ENCODE results near the gene NDUFS8. TPM values are rescaled to one million over a fixed set of nuclear protein-coding genes. Genes with fewer than 3 reads are reported as not detected.

NDUFS8 gene
- total and polyA plus RNA-seq, 2 of the 4 experiments (the other 2 are of a cell fraction): 85.9 to 131 TPM

GRCh38 chr11:68013611-68014156 is 16.8 kb upstream of the NDUFS8 start:
- Histone ChIP-seq H3K18ac (ENCODE audit: low read depth, low read length) (peak overlapping the region; percentile 70), H3K9me1 (ENCODE audit: insufficient read depth, low read length) (peaks cover 35% of the 10 kb centered on the region), H2AK5ac (ENCODE audit: low read depth, low read length) (peak overlapping the region; percentile 95), H4K20me1 (ENCODE audit: insufficient read depth, low read length) (no peaks in the 10 kb centered on the region), H3K14ac (replicated peaks; ENCODE audit: low read depth, low read length) (peak overlapping the region; percentile 78), H4K91ac (ENCODE audit: insufficient read depth, low read depth, low read length) (peak overlapping the region; percentile 93), H3K9ac (ENCODE audit: low read depth, low read length) (peak overlapping the region; percentile 1; the same call in 1 of the 2 replicates), H2BK20ac (ENCODE audit: low read depth, low read length) (peak overlapping the region; percentile 93), H2BK5ac (ENCODE audit: low read depth, low read length, poor library complexity, severe bottlenecking) (peak overlapping the region; percentile 92), H3K56ac (ENCODE audit: extremely low read depth, insufficient read depth, low read length) (peak overlapping the region; percentile 55), H4K5ac (ENCODE audit: low read depth, low read length) (peak overlapping the region; percentile 77), H3K23ac (ENCODE audit: low read depth, low read length) (peak overlapping the region; percentile 70; the same call in 1 of the 2 replicates), H3K4me3 (ENCODE audit: insufficient read depth, low read depth, low read length) (no peak overlapping the region), H3K4me1 (ENCODE audit: control insufficient read depth, insufficient read depth, low read length) (peaks cover 47% of the 10 kb centered on the region), H3K27ac (ENCODE audit: insufficient read depth, low read length) (peak overlapping the region; percentile 78), H3K4me2 (ENCODE audit: low read depth, low read length) (peak overlapping the region; percentile 44), H2BK15ac (ENCODE audit: low read depth, low read length) (peak overlapping the region; percentile 91; the same call in 2 of the 3 replicates), H3K9me3 (ENCODE audit: control insufficient read depth, insufficient read depth, low read length) (no peaks in the 10 kb centered on the region), H2BK120ac (ENCODE audit: low read depth, low read length) (peak overlapping the region; percentile 93), H3K4ac (ENCODE audit: low read depth, low read length) (peak overlapping the region; percentile 96), H3K36me3 (ENCODE audit: control insufficient read depth, insufficient read depth, low read length) (no peaks in the 10 kb centered on the region), H3K79me1 (ENCODE audit: low read depth in 1 of 2, low read length in 2 of 2) (peaks cover 23 to 45% of the 10 kb centered on the region in 2 experiments; a peak in 3 of 4 replicates), H2AK9ac (replicated peaks; ENCODE audit: low read depth, low read length, poor library complexity) (peak overlapping the region; percentile 100), H3K27me3 (ENCODE audit: control insufficient read depth, insufficient read depth, low read length) (no peaks in the 10 kb centered on the region), H4K8ac (ENCODE audit: low read depth in 2 of 2, low read length in 2 of 2) (peak overlapping the region; percentile 37 to 88), H2AFZ (replicated peaks; ENCODE audit: low read length, poor library complexity) (peak overlapping the region; percentile 80)
- DNase-seq (no peak), ATAC-seq (ENCODE audit: low read depth) (no peak)
- TF ChIP-seq RCOR1 (IDR thresholded peaks at IDR 0.05; ENCODE audit: insufficient replicate concordance, low read length) (peak; percentile 72), BHLHE40 (IDR thresholded peaks at IDR 0.05; ENCODE audit: low read depth, low read length) (no peak), CTCF (conservative IDR thresholded peaks at IDR 0.05; ENCODE audit: low read depth, low read length) (no peak)
- ChIA-PET CTCF (no interaction called here), POLR2A (ENCODE audit: unreplicated experiment) (interaction anchor here (0.6 kb wide), 1 partner anchor 18 kb away, joined by 3 read pairs; no protein-coding TSS in a partner anchor)
- intact Hi-C loops (cut with micrococcal nuclease) (loop anchor here (5.0 kb wide), 2 partner anchors 104 to 194 kb away; no protein-coding TSS in a partner anchor), dilution Hi-C loops (cut with HindIII; ENCODE audit: low sequenced_read_pairs, unreplicated experiment) (no loop called here), in situ Hi-C loops (cut with MboI; ENCODE audit: low sequenced_read_pairs) (no loop called here)
- BruUV-seq (replicated peaks): no TSS peak
- WGBS, 2 experiments (ENCODE audit: extremely low coverage in 2 of 2, insufficient read length in 1 of 2): 92% methylated on average over 7 of the region's 14 CpGs; no CpG with 5 or more reads in 1 of the 2 experiments
